K562 (cell line): ENCODE data around the gene TRIP10. TPM values are rescaled to one million over a fixed set of nuclear protein-coding genes. Genes with fewer than 3 reads are reported as not detected.

Source experiments
- ATAC-seq: fragments of 200-7000 bp; cut with Tn5 transposase; 3 replicates; pipeline ENCODE4 v1.9.1; 2020; ENCODE audit warnings: moderate library complexity
- BruUV-seq: library from RNA; stranded (reverse); fragments of 400-500 nt; replicated peaks from 2 replicates; lab custom pipeline; 2021; lab: Mats Ljungman, UMichigan
- CTCF ChIA-PET: fragments of 300-600 bp; formaldehyde crosslinking; extraction: SDS; loops from one replicate; lab custom pipeline; 2021; ENCODE audit warnings: low intra/inter-chr PET ratio; lab: Yijun Ruan, JAX
- POLR2A ChIA-PET: fragments of 300-600, 350-650 bp; sonication (Branson Sonifier 250); formaldehyde crosslinking; extraction: SDS; loops from one replicate; lab custom pipeline; 2021; ENCODE audit warnings: antibody characterized with exemption, inconsistent platforms; lab: Yijun Ruan, JAX
- DNase-seq, 4 experiments: peaks; one replicate each; pipeline versions ENCODE4 v3.0.0 to v3.0.0-alpha.2; 2011 to 2018; ENCODE audit warnings: low spot score in 3 of 4, mixed read lengths in 3 of 4; ENCODE audit errors: extremely low read depth in 1 of 4
- FAIRE-seq: peaks from 2 replicates; lab custom pipeline; 2011; peaks lifted over from hg19 to GRCh38; lab: Jason Lieb, UNC
- H2AFZ ChIP-seq: 2 replicates; pipeline ENCODE4 v1.6.0; 2011; ENCODE audit warnings: low read depth, low read length, control low read depth, inconsistent platforms
- H3K27ac ChIP-seq: fragments of 200-600 bp; 3 replicates; pipeline ENCODE4 v1.8.0; 2011; ENCODE audit warnings: low read depth, mild to moderate bottlenecking, control low read depth, inconsistent platforms, low read length, moderate library complexity, mixed read lengths; ENCODE audit errors: extremely low read depth
- H3K27me3 ChIP-seq, 2 experiments: fragments of 300-600 bp in 1 of 2; 2 replicates in 1 of 2; 3 replicates in 1 of 2; pipeline versions ENCODE4 v1.6.0 to v1.8.0; 2011; ENCODE audit warnings: inconsistent platforms in 2 of 2, low read length in 2 of 2, mild to moderate bottlenecking in 1 of 2, mixed read lengths in 1 of 2, moderate library complexity in 1 of 2; ENCODE audit not compliant: control insufficient read depth in 2 of 2, insufficient read depth in 2 of 2
- H3K36me3 ChIP-seq: fragments of 300-600 bp; 3 replicates; pipeline ENCODE4 v1.8.0; 2011; ENCODE audit warnings: mild to moderate bottlenecking, low read length, inconsistent platforms; ENCODE audit not compliant: control insufficient read depth, insufficient read depth
- H3K4me1 ChIP-seq, 2 experiments: fragments of 200-600 bp in 1 of 2; replicated peaks in 1 of 2; 2 replicates in 1 of 2; 3 replicates in 1 of 2; pipeline versions ENCODE4 v1.5.1 to v1.8.0; 2011; ENCODE audit warnings: inconsistent platforms in 2 of 2, low read length in 2 of 2, mild to moderate bottlenecking in 1 of 2, mixed read lengths in 1 of 2, moderate library complexity in 1 of 2; ENCODE audit not compliant: control insufficient read depth in 2 of 2, insufficient read depth in 2 of 2
- H3K4me2 ChIP-seq: 2 replicates; pipeline ENCODE4 v1.6.1; 2011; ENCODE audit warnings: low read length, control low read depth, inconsistent platforms, mixed read lengths; ENCODE audit not compliant: insufficient read depth
- H3K4me3 ChIP-seq: fragments of 200-600 bp; sonication (generic), shearing (Covaris generic); 2 replicates; pipeline ENCODE4 v1.5.1; 2016; ENCODE audit warnings: control low read depth, inconsistent platforms
- H3K79me2 ChIP-seq: fragments of 200-600 bp; 3 replicates; pipeline ENCODE4 v1.8.0; 2011; ENCODE audit warnings: low read length, inconsistent platforms; ENCODE audit not compliant: control insufficient read depth, insufficient read depth
- H3K9ac ChIP-seq, 2 experiments: 2 replicates each; pipeline versions ENCODE4 v1.6.0 to v1.6.1; 2011; ENCODE audit warnings: low read depth in 2 of 2, low read length in 2 of 2, control low read depth in 1 of 2, inconsistent platforms in 1 of 2, mild to moderate bottlenecking in 1 of 2, mixed read lengths in 1 of 2; ENCODE audit not compliant: insufficient read depth in 1 of 2
- H3K9me1 ChIP-seq: one replicate; pipeline ENCODE4 v1.6.0; 2011; ENCODE audit warnings: inconsistent platforms, mild to moderate bottlenecking, low read length, moderate library complexity; ENCODE audit not compliant: control insufficient read depth, insufficient read depth
- H3K9me3 ChIP-seq: replicated peaks from 2 replicates; pipeline ENCODE4 v1.5.1; 2011; ENCODE audit warnings: low read depth, low read length, inconsistent platforms; ENCODE audit not compliant: control insufficient read depth, insufficient read depth
- H4K20me1 ChIP-seq: replicated peaks from 2 replicates; pipeline ENCODE4 v1.6.1; 2011; ENCODE audit warnings: low read length, inconsistent platforms, mixed read lengths; ENCODE audit not compliant: control insufficient read depth, insufficient read depth
- KAT8 ChIP-seq: fragments of 450-650 bp; IDR thresholded peaks from 2 replicates; pipeline ENCODE4 v1.6.1; 2016; ENCODE audit warnings: low read depth, mild to moderate bottlenecking
- MXI1 ChIP-seq: IDR thresholded peaks from 2 replicates; pipeline ENCODE4 v1.6.1; 2011; ENCODE audit warnings: low read depth, mild to moderate bottlenecking, improper control_type of control experiment, low read length
- PHF8 ChIP-seq: fragments of 200-600 bp; sonication (generic); IDR thresholded peaks from 2 replicates; pipeline ENCODE4 v1.6.1; 2012; ENCODE audit warnings: mixed run types, mild to moderate bottlenecking, inconsistent platforms, low read length, moderate library complexity, borderline replicate concordance
- POLR2A ChIP-seq: fragments of 450-650 bp; conservative IDR thresholded peaks from 2 replicates; pipeline ENCODE4 v1.6.1; 2016
- RB1 ChIP-seq: fragments of 450-650 bp; IDR thresholded peaks from 2 replicates; pipeline ENCODE4 v1.6.1; 2017; ENCODE audit warnings: low read depth, mild to moderate bottlenecking
- SIN3A ChIP-seq, 2 experiments: fragments of 150-350 bp in 1 of 2; IDR thresholded peaks; 2 replicates each; pipeline ENCODE4 v1.6.1; 2011 to 2016; ENCODE audit warnings: borderline replicate concordance in 2 of 2, low read depth in 2 of 2, low read length in 2 of 2, mild to moderate bottlenecking in 2 of 2, moderate library complexity in 2 of 2; ENCODE audit not compliant: control insufficient read depth in 1 of 2
- TAF1 ChIP-seq: IDR thresholded peaks from 2 replicates; pipeline ENCODE4 v1.6.1; 2011; ENCODE audit warnings: mild to moderate bottlenecking, low read length, moderate library complexity; ENCODE audit not compliant: insufficient read depth, control insufficient read depth, severe bottlenecking; ENCODE audit errors: extremely low read depth
- VEZF1 ChIP-seq: fragments of 200-800 bp; sonication (Bioruptor generic); IDR thresholded peaks from 2 replicates; pipeline ENCODE4 v1.6.1; 2017; ENCODE audit warnings: missing genetic modification characterization, missing compliant biosample characterization
- ZBED1 ChIP-seq: IDR thresholded peaks from 2 replicates; pipeline ENCODE4 v1.6.1; 2014
- ZBTB7A ChIP-seq: IDR thresholded peaks from 2 replicates; pipeline ENCODE4 v1.6.1; 2011; ENCODE audit warnings: low read depth, mild to moderate bottlenecking, low read length, moderate library complexity, borderline replicate concordance; ENCODE audit not compliant: control insufficient read depth
- ZNF316 ChIP-seq: fragments of 450-650 bp; IDR thresholded peaks from 2 replicates; pipeline ENCODE4 v1.6.1; 2016
- WGBS: fragments of 100-300 bp; shearing (Covaris generic); methylation state at CpG from one replicate; pipeline ENCODE4 v1.1.6; 2016; ENCODE audit warnings: low coverage, mixed read lengths; ENCODE audit not compliant: insufficient coverage; ENCODE audit errors: missing lambda C conversion rate; 5-methylcytosine and 5-hydroxymethylcytosine counted together
- in situ Hi-C: fragments of 300-500 bp; cut with MboI; formaldehyde crosslinking; loops from 4 replicates; pipeline ENCODE4 v1.15.0; 2018; ENCODE audit warnings: inconsistent platforms, mixed read lengths
- intact Hi-C: fragments of 100-400 bp; cut with micrococcal nuclease; formaldehyde crosslinking; loops from 2 replicates; pipeline ENCODE4 v1.14.2; 2022
- polyA plus RNA-seq, 8 experiments: library from polyadenylated mRNA; depleted of rRNA in 4 of 8; stranded (reverse) in 5 of 8; unstranded in 3 of 8; fragments of >200 nt; fragmentation: Nextera tagmentation in 2 of 8; fragmentation: Illumina TruSeq in 1 of 8; extraction: Ambion mirVana in 2 of 8; extraction: Trizol in 1 of 8; gene quantifications; 2 replicates each; pipeline versions ENCODE4 v1.2.1 to v1.2.3, GENCODE V29; 2011 to 2014; ENCODE audit warnings: inconsistent platforms in 1 of 8, missing spikeins in 1 of 8
- total RNA-seq, 7 experiments: library from RNA; depleted of rRNA in 6 of 7; stranded (reverse); fragments of >200 nt in 6 of 7; fragmentation: Illumina TruSeq in 2 of 7; extraction: Trizol in 2 of 7; gene quantifications; 2 replicates each; pipeline versions ENCODE4 v1.2.1 to v1.2.3, GENCODE V29; 2011 to 2021; ENCODE audit warnings: low replicate concordance in 1 of 7

TRIP10 gene
- total and polyA plus RNA-seq, 9 of the 15 experiments (the other 6 are each of a cell fraction or from before 2014, with no cell fraction given): 1.2 to 66.8 (median 36.1) TPM

GRCh38 chr19:6740589-6741343 lies 1.3 kb downstream of the TRIP10 start:
- ChIA-PET CTCF (interaction anchor here (0.6 kb wide), 1 partner anchor 88 kb away, joined by 7 read pairs; no protein-coding TSS in a partner anchor), POLR2A (interaction anchor here (1.0 kb wide), 1 partner anchor 9 kb away, joined by 6 read pairs; no protein-coding TSS in a partner anchor)
- H3K9ac ChIP-seq: peak overlapping the region; percentile 82 to 97
- peaks cover 47% of the 10 kb centered on the region; the same call in 2 of the 3 replicates for H3K36me3 ChIP-seq
- BruUV-seq: no TSS peak
- ATAC-seq: no peak
- no peaks in the 10 kb centered on the region for H4K20me1 ChIP-seq
- peak overlapping the region; percentile 85 for H3K27ac ChIP-seq
- intact Hi-C loops: no loop called here
- H3K27me3 ChIP-seq: no peaks in the 10 kb centered on the region
- WGBS: 1% methylated on average over 30 of the region's 46 CpGs
- DNase-seq: peak; percentile 42 to 61 (median 51)
- peak overlapping the region; percentile 87 for H3K4me3 ChIP-seq
- FAIRE-seq: no peak
- H3K4me2 ChIP-seq: peak overlapping the region; percentile 87
- H3K79me2 ChIP-seq: peaks cover 34% of the 10 kb centered on the region
- no peaks in the 10 kb centered on the region for H3K9me3 ChIP-seq
- H2AFZ ChIP-seq: peak overlapping the region; percentile 26; the same call in 1 of the 2 replicates
- H3K4me1 ChIP-seq: peaks cover 22 to 66% of the 10 kb centered on the region in 2 experiments
- in situ Hi-C loops: no loop called here
- H3K9me1 ChIP-seq: no peaks in the 10 kb centered on the region
- TF ChIP-seq ZNF316: peak; percentile 45
- 0 out of 4 replicates have a peak, but pooled peaks of 1 of the 2 experiments have one; percentile 52 for TF ChIP-seq SIN3A (IDR thresholded peaks at IDR 0.05; ENCODE audit: borderline replicate concordance in 2 of 2, control insufficient read depth in 1 of 2, low read depth in 2 of 2, low read length in 2 of 2)
- peak; percentile 16 for TF ChIP-seq ZBTB7A
- no peak for TF ChIP-seq TAF1
- TF ChIP-seq ZBED1: no peak
- peak; percentile 89 for TF ChIP-seq VEZF1 (CRISPR knock-in tag)
- TF ChIP-seq MXI1: 0 out of 2 replicates have a peak, but pooled peaks have one; percentile 2
- TF ChIP-seq POLR2A: peak; percentile 47; the same call in 1 of the 2 replicates
- TF ChIP-seq KAT8: no peak
- peak; percentile 90 for TF ChIP-seq RB1
- peak; percentile 28; the same call in 1 of the 2 replicates for TF ChIP-seq PHF8
